ENCODE results near the gene SNX24.
A peak's percentile ranks its signal among the peaks of the same experiment; 100 is the strongest.

SNX24 gene

GRCh38 chr5:123035918-123036390 lies 190.5 kb downstream of the SNX24 start:
- peak; percentile 30 for DNase-seq

DNA sequence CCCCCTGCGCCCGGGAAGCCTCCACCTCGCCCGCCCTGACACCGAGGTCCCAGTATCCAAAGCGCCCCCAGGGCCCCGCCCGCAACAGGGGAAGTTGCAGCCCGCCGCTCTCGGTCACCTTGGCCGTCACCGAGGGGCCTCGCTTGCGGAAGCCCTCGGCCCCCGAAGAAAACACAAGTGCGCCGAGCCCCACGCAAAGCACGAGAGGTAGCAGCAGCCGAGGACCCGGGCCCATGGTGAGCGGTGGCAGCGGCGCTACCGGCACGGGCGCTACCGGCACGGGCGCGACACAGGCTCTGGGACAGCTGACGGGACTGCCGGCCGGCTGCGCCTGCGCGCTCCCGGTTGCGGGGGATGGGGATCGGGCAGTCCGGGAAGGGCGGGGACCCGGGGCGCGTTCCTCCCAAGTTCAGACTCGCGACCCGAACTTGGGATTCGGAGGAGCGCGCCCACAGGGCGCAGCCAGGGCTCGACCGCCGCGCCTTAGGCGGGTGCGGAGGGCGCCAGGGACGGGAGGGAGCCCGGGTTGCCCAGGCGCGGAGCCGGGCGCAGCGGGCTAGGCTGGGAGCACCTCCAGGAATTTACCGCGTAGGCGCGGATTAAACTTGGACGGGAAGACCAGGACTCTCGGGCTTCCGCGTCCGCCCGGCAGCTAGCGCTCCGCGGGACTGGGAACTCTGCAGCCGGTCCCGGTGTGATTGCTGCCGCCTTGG lies 191.1 kb downstream of the SNX24 start, which contains the start of gene PPIC:
Gene PPIC (minus strand): TSS at position 335 of the 713 bp plus-strand sequence. CDS start 100 bp downstream, at position 235.
- peak; percentile 25 for DNase-seq

- DNase-seq = no peak
Observed at GRCh38 chr5:123037104-123037418, 191.6 kb downstream of the SNX24 start.

DNA sequence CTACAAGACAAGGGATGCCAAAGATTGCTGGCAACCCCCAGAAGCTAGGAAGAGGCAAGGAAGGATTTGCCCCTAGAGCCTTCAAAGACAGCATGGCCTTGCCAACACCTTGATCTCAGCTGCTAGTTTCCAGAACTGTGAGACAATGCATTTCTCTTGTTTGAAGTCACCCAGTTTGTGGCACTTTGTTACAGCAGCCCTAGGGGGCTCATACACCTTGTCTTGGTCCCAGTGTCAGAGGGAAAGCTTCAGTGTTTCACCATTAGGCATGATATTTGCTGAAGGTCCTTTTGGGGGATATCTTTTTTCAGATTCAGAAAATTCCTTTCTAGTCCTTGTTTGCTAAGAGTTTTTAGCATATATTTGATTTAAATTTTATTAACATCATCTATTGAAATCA lies 194.3 kb downstream of the SNX24 start:
- DNase-seq = no peak

- no peak for DNase-seq
Observed at GRCh38 chr5:123044926-123045617, 199.7 kb downstream of the SNX24 start.

DNA sequence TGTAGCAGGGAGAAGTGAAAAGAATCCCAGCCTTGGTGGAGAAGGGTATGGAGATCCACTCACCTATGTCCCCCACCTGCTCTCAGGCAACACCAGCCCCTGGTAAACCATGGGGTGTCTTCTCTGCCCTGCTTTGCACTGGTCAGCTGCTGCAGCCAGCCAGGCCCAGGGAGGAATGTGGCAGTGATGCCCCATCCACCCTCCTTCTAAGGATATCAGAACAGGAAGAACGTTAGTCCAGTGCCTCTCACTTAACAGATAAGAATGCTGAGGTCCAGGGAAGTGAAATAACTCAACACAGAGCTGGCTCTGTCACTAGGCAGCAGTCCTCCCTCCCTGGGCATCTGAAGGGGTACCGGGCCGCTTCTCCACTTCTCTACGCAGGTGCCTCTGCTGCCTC lies 200.8 kb downstream of the SNX24 start:
- no peak for DNase-seq

DNA sequence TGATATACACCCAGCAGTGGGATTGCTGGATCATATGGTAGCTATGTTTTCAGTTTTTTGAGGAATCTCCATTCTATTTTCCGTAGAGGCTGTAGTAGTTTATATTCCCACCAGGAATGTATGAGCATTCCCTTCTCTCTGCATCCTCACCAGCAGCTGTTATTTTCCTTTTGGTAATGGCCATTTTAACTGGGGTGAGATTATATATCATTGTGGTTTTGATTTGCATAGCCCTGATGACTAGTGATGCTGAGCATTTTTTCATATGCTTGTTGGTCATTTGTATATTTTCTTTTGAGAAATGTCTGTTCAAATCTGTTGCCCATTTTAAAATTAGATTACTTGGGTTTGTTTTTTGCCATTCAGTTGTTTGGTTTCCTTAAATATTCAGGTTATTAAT lies 202.3 kb downstream of the SNX24 start:
- DNase-seq = no peak

- no peak for DNase-seq
Observed at GRCh38 chr5:123051206-123051605, 205.8 kb downstream of the SNX24 start.

Measured in NCI-H1105 treated with DMSO at 0.1 percent for 48 hours (cell line).